ENCODE results near the gene DEFB123.

DNA sequence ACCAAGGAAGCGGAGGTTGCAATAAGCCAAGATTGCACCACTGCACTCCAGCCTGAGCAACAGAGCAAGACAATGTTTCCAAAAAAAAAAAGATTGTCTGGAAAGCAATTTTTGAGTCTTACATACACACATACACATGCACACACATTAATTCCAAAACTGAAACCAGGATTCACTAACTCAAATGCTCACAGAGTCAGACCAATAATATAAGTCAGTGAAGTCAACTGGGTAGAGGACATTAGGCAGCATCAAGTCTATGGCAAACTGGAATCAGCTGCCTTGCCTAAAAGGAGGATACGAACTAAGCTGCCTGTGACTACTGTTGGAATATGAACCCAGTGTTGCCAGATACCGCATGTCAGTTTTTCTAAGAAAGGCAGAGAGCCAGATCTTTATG lies 50.3 kb downstream of the DEFB123 start:
- TF ChIP-seq REST (IDR thresholded peaks at IDR 0.05; ENCODE audit: low read depth) (no peak), RAD21 (IDR thresholded peaks at IDR 0.05; ENCODE audit: low read depth) (no peak), TCF12 (IDR thresholded peaks at IDR 0.05; ENCODE audit: low read depth) (no peak), YY1 (IDR thresholded peaks at IDR 0.05; ENCODE audit: low read depth) (no peak), EP300 (IDR thresholded peaks at IDR 0.05; ENCODE audit: borderline replicate concordance) (no peak), CREB1 (IDR thresholded peaks at IDR 0.05; ENCODE audit: low read depth) (no peak), TAF1 (IDR thresholded peaks at IDR 0.05; ENCODE audit: low read depth) (no peak), CEBPB (IDR thresholded peaks at IDR 0.05) (no peak)
- TF ChIP-seq, protein P1, sequence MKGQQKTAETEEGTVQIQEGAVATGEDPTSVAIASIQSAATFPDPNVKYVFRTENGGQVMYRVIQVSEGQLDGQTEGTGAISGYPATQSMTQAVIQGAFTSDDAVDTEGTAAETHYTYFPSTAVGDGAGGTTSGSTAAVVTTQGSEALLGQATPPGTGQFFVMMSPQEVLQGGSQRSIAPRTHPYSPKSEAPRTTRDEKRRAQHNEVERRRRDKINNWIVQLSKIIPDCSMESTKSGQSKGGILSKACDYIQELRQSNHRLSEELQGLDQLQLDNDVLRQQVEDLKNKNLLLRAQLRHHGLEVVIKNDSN (IDR thresholded peaks at IDR 0.05) = no peak

Measured in Ishikawa (cell line).